HG03066 (cell line): ENCODE data around the gene IMPDH1.

Experiments
- ATAC-seq: cut with Tn5 transposase; IDR thresholded peaks from one replicate; pipeline ENCODE4 v1.9.1; 2021; ENCODE audit warnings: low read depth; ENCODE audit not compliant: unreplicated experiment

The IMPDH1 gene

DNA sequence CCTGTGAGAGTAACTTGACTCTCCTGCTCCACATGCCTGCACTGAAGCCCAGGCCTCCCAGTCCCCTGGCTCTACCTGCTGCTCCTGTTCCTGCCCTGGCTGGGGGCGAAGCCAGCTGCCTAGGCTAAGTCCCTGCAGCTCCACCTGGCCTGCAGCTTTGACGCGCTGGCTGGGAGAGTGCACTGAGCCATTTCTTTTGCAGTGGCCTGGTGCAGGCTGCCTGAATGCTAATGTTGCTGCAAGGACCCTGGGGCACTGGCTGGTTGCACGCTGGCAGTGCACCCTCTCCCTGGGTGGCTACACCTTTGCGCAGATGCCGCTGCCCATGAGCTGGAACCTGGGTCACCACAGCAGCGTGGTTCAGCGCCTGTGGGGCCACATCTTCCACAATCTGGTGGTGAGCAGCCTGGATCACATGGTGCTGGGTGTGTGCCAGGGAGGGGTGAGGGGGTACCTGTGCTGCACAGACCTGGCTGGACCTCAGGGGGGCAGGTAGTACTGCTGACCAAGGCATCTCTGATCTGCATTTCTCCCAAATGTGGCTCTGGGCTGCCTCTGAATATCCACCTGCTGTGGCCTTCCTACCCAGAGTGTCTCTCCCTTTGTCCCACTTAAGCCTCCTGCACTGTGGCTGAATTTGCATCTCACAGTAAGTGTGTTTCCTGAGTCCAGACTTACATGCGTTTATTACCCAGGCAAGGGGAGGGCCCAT lies 20.0 kb downstream of the IMPDH1 start:
- ATAC-seq: no peak

DNA sequence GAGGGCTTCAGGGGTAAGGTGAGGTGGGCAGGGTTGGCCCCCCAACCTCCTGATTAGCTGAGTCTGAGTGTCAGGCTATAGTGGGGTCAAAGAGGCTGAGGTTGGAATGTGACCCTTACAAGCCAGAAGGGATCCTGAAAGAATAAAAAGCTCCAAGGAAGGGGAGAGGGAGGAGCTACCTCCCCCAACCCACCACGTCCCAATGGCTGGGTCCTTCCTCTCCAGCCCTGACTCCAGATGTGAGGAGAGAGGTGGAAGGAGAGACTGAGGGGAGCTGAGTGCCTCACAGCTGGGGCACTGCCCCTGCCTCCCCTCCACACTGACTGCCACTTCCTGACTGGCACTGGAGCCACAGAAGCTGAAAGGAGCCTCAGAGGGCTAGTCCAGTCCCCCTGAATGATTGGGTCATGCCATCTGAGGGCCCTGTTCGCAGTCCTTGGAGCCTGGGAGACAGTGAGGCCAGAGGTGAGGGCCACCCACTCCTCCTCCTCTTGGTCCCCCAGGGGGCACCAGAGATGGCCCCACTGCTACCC lies 20.6 kb downstream of the IMPDH1 start:
- no peak for ATAC-seq

DNA sequence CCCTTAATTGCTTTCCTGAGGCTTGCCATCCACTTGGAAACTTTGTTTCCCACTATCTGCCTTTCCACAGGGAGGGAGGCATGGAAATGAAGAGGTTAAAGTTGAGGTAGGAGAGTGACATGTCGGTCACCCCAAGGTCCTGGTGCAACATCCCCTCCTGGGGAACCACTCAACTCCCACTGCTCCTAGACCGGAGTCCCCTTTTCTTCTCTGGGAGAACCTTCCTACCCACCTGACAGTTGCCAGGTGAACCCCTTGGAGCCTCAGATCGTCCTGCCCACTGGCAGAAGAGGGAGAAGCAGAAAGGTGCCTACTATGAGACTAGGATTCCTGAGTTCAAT lies 21.7 kb downstream of the IMPDH1 start:
- ATAC-seq: peak; percentile 20

DNA sequence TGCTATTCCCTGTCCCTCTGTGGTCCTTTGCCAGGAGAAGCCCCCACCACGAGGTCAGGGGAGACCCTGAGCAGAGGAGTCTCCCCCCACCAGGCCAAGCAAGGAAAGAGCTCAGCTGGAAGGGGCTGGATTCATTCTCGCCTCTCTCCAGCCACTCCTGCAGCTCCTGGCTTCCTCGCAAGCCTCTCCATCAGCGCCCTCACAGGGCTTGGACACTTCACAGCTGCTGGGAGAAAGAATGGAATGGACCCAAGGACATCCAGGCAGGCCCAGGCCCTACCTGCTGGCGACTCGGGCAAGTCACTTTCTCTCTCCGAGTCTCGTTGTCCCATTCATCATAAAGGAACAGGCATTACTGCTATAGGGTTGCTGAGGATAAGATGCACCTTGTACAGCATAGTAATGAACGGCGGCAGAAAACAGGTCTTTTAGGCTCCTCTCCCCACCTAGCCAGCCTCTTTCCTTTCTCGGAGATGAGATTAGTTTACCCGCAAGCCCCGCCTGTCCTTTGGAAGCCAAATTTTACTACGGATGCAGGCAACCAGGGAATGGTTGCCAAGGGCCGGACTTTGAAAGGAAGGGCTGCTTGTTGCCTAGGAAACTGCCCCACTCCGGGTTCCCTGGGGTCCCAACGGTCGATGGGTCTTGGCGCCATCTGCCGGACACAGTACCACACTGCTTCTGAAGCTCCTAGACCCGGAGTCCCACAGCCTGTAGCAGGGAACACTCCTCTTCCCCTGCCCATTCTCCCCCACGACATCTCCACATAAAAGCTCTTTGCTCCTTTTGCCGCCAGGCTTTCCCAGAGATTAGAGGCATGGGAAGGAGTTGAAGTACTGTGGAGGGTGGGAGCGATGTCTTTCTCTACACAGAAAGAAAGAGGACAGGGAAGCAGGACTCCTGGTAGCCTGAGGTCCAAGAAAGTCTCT lies 22.3 kb downstream of the IMPDH1 start:
- ATAC-seq: peak; percentile 75

DNA sequence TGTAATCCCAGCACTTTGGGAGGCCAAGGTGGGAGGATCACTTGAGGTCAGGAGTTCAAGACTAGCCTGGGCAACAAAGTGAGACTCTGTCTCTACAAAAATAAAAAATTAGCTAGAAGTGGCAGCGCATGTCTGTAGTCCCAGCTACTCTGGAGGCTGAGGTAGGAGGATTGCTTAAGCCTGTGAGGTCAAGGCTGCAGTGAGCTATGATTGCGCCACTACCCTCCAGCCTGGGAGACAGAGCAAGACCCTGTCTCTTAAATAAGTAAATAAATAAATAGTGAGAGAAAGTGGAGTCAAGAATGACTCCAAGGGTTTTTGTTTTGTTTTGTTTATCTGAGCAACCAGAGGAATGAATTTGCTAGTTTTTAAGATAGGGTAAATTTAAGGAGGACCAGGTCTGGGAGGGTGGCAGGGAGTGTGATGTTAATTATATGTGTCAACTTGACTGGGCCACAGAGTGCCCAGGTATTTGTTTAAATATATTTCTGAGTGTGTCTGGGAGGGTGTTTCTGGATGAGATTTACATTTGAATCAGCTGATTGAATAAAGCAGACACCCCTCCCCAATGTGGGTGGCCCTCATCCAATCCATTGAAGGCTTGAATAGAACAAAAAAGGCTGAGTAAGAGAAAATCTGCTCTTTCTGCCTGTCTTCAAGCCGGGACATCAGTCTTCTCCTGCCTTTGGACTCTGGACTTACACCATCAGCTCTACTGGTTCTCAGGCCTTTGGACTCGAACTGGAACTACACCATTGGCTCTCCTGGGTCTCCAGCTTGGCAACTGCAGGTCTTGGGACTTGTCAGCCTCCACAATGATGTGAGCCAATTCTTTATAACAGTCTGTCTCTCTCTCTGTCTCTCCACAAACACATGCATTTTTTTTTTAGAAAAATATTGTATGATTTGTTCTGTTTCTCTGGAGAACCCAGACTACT lies 23.5 kb downstream of the IMPDH1 start:
- ATAC-seq: no peak

DNA sequence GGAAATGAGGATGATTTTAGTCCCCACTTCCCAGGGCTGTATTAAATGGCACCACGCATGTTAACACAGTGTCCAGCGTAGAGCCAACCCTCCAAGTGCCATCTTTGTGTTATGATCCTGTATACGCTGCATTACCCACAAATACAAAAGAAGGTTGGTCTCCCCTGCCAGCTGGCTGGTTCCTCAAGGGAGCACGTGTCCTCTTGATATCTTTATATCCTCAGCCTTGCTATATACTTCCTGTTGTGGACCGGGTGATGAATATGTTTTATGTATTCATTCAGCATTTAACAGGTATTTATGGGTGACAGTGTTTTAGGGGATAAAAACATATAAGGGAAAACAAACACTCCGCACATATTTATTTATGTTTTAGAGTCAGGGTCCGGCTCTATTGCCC lies 25.1 kb downstream of the IMPDH1 start:
- no peak for ATAC-seq

DNA sequence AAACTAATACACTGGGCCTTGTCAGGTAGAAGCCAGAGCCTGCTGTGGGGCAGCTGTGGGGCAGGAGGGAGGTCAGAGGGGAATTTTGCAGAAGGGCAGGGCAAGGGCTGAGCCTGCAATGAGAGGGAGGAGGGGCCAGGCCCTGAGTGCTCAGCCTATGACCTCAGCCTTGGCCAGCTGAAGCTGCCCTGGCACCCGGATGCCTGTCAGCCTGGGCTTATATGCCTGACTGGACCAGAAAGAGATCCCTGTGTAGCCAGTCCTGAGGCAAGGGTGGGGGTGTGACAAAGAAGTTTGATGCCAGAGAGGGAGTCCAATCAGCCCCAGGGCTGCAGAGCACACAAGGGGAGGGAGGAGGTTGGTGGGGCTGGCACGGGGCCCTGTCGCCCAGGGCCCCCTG lies 26.0 kb downstream of the IMPDH1 start:
- ATAC-seq: no peak

DNA sequence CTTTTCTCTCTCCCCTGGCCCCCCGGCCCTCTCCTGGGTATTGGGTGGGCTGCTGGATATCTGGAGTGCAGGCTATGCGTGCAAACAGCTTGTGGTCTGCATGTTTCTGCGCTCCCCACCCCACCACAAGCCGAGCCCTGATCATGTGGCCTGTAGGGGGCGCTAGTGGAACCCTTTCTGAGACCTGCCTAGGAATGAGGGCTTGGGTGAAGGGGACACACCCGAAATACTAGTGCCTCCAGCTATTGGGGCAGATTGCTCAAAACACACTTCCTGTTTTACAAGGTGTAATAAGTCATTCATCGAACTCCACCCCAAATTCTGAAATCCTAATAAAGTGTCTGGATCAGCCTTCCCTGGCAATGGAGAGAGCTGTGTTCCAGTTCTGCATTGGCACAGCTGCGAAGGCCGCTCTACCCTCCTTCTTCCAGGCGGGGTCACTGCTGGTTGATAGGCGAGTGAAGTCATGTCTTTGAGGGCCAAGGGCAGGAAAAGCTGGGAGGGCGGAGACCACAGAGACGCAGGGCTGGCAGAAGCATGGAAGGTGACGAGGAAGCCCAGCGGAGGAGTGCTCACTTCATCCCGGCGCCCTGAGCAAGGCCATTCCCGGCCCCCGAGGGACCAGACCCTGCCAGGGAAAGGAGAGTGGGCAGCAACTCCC lies 28.5 kb downstream of the IMPDH1 start:
- no peak for ATAC-seq

DNA sequence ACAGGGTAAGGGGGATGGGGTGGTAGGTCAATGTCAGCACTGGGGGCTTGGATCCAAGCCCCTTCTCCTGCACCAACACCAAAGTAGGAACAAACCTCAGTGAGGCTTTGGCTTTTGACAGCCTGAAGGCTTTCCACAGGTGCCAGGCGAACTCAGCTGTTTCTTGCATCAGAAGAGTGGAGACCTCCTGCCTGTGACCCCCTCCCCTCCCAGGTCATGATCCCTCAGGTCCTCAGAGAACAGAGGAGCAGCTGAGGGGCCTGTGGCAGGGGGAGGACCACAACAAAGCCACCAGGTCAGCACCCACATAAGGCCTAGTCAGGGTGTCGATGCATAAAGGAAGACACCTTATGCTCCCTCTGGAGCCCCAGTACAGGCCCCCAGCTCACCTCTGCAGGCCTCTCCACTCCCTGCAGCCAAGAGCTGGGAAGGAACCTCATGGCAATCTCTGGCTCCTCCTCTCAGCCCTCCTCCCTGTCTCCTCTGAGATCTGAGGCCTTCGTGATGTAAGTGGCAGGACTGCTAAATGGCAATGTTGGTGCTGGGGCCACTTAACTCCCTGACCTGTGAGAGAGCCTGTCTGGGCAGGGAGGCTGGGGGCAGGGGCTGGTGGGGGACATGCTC lies 29.2 kb downstream of the IMPDH1 start:
- no peak for ATAC-seq

DNA sequence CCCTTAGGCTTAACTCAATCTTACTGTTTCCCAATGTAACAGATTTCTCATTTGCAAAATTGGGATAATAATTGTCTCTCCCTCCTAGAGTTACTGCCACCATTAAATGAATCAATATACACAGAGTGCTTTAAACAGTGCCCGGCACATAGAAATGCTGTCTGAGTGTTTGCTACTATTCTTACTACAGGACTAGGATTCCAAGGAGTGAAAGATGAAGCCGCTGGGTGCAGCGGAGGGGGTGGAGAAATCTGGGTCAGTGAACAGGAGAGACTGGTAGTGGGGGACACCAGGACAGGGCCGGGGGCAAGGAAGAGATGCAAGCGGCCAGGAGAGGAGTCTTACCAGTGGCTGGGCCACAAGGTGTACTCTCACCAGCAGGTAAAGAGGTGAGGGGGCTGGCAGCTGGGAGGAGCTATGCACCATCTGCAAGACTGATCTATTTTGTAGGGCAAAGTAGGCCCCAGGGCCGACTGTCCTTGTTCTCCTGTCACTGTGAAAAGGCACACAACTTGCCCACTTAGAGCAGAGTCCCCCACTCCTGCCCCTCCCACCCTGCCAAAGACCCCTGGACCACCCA lies 29.8 kb downstream of the IMPDH1 start:
- ATAC-seq: no peak

DNA sequence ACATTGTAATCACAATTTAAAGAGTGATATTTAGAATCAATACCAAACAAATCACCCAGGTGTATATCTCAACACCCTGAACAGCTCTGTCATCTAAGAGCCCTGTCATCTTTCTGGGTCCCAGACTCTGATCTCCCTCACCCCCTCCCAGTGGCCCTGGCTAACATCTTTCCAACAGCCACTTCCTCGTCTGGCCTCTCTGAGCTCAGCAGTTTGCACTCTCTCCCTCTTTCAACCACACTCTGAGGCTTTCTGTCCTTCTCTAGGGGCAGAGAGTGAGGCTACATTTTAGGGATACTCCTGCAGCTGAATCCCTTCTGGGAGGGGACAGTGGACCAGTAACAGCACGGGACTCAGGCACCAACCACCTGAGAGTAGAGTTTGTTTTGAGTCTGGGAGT lies 31.1 kb downstream of the IMPDH1 start:
- ATAC-seq: no peak

DNA sequence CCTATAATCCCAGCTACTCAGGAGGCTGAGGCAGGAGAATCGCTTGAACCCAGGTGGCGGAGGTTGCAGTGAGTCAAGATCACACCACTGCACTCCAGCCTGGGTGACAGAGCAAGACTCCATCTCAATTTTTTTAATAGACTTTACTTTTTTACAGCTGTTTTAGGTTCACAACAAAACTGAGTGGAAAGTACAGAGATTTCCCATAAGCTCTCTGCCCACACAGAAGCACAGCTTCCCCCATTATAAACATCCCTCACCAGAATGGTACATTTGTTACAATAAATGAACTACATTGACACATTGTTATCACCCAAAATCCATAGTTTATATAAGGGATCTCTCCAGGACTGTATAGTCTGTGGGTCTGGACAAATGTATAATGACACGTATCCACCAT lies 33.7 kb downstream of the IMPDH1 start:
- ATAC-seq: no peak

DNA sequence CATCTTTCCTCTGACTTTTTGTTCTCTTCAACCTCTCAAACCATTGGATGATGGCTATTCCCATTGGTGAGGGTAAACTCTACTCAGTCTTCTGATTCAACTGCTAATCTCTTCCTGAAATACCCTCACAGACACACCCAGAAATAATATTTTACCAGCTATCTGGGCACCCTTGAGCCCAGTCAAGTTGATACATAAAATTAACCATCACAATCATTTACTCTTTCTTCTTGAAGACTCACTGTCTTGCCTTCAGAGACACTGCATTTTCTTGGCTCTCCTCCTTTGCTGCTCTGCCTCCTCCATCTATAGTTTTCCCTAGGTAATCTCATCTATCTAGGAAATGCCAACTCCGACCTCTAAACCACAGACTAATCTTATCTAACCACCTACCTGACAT lies 35.7 kb downstream of the IMPDH1 start:
- no peak for ATAC-seq

DNA sequence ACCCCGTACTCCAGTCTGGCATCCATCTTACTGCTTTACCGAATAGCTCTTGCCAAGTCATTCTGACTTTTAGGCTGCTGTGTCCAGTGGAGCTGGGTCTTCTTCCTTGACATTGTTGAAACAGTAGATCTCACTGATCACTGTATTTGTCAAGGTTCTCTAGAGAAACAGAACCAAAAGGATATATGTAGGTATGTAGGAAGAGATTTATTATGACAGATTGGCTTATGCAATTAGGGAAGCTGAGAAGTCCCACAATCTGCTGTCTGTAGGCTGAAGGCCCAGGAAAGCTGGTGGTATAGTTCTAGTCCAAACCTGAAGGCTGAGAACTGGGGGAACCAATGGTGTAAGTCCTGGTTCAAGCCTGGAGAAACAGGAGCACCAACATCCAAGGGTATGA lies 36.2 kb downstream of the IMPDH1 start:
- ATAC-seq: no peak

DNA sequence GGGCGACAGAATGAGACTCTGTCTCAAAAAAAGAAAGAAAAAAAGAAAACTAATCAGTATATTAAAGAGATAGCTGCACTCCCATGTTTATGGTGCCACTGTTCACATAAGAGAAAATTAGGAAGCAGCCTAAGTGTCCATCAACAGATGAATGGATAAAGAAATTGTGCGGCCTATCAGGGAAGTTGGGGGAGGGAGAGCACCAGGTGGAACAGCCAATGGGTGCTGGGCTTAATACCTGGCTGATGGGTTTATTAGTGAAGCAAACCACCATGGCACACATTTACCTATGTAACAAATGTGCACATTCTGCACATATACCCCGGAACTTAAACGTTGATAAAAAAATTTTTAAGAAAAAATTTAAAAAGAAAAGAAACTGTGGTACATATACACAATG lies 39.3 kb downstream of the IMPDH1 start:
- no peak for ATAC-seq

DNA sequence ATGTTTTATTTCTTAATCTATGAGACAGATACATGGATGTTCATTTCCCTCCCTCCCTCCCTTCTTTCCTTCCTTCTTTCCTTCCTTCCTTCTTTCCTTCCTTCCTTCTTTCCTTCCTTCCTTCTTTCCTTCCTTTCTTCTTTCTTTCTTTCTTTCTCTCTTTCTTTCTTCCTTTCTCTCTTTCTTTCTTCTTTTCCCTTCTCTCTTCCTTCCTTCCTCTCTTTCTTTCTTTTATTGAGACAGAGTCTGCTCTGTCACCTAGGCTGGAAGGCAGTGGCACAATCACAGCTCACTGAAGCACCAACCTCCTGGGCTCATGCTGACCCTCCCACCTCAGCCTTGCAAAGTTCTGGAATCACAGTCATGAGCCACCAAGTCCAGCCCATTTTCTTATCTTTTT lies 42.8 kb downstream of the IMPDH1 start:
- no peak for ATAC-seq

DNA sequence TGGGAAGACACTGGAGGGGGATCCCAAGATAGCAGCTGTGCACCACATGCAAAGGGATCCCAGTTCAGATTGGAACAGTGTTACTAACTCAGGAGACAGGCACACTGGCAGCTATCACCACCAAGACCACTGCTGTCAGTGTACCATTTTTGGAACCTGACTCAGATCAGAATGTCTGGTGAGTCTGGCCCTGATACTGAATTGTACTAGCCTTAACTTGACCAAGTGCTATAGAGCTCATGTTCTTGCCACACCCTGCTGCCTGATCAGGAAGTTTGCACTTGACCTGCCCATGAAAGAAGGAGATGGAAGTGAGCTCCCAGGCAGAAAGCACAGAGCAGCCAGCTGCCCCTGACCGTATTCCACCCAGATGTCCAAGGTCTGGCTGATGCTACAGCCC lies 43.5 kb downstream of the IMPDH1 start:
- no peak for ATAC-seq

DNA sequence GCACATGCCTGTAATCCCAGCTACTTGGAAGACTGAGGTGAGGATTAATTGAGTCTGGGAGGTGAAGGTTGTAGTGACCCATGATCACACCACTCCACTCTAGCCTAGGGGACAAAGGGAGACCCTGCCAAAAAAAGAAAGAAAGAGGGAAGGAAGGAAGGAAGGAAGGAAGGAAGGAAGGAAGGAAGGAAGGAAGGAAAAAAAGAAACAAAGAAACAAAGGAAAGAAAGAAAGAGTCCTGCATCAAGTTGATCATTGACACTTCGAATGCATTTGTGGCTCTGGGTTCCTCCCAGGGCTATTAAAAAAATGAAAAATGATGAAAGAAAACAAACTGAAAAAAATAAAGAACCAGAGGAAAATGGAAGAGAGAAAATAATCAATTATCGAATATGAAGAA lies 44.4 kb downstream of the IMPDH1 start:
- no peak for ATAC-seq

DNA sequence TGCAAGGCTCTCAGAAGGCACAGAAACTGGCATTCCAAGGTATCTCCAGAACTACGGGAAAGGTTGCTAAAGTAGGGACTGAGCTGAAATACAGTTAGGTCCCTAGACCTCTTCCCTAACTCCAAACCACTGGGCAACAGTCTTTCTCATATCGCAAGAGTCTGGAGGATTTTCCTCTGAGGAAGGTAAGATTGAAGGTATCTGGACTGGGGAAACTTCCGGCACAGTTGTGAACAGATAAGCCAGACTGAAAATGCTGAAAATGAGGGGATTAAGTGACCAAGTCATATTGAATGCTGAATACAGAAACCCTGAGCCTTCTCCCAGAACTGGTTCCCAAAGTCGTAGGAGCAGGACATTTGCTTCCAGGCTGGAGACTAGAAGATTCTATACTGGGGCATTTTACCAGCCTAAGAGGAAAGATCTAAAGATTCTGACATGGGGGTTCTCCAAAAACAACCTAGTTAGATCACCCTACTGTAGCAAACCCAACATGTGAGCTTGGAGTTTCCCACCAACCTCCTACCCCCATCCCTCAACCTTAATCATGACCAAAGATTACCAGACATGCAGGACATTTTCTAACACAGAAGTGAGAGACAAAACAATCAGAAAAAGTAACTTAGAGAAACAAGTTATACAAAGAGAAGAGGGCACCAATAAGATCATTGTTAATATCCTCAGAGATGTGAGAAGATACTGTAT lies 45.5 kb downstream of the IMPDH1 start:
- ATAC-seq: no peak
